ENCODE measurements around the gene GPS2.

Gene GPS2

GRCh38 chr17:7290685-7291084 is 24.5 kb downstream of the GPS2 start:
- no peak for DNase-seq

- no peak for DNase-seq
These were observed 25.0 kb downstream of the GPS2 start for GRCh38 chr17:7290166-7290565.

- DNase-seq = no peak
These were observed 25.7 kb downstream of the GPS2 start for GRCh38 chr17:7289256-7290032.

- no peak for DNase-seq
These were observed 29.5 kb downstream of the GPS2 start for GRCh38 chr17:7285679-7286078.

- DNase-seq = no peak
These were observed 30.2 kb downstream of the GPS2 start for GRCh38 chr17:7284911-7285310.

- no peak for DNase-seq
These were observed 31.5 kb downstream of the GPS2 start for GRCh38 chr17:7283471-7284216.

GRCh38 chr17:7282752-7283321 is 32.3 kb downstream of the GPS2 start:
- no peak for DNase-seq

- DNase-seq = no peak
These were observed 33.0 kb downstream of the GPS2 start for GRCh38 chr17:7281953-7282751.

GRCh38 chr17:7281074-7281952 is 33.8 kb downstream of the GPS2 start, which contains the start of gene SLC2A4:
Gene SLC2A4 (plus strand): TSS chr17:7281718. CDS start chr17:7281935, 217 bp downstream.
- peak; percentile 83 for DNase-seq

- peak; percentile 45 for DNase-seq
These were observed 34.6 kb downstream of the GPS2 start for GRCh38 chr17:7280519-7281073.

- DNase-seq = no peak
These were observed 35.7 kb downstream of the GPS2 start for GRCh38 chr17:7279448-7279847.

- DNase-seq = no peak
These were observed 48.4 kb downstream of the GPS2 start for GRCh38 chr17:7266784-7267183.

GRCh38 chr17:7263801-7264078 is 51.4 kb downstream of the GPS2 start:
- no peak for DNase-seq

GRCh38 chr17:7262935-7263800 is 52.0 kb downstream of the GPS2 start:
- DNase-seq = no peak
